NT2/D1 (cell line): ENCODE data around the gene CEP57.
A peak's percentile ranks its signal among the peaks of the same experiment; 100 is the strongest.

Experiments
- DNase-seq: peaks from one replicate; pipeline ENCODE4 v3.0.0-alpha.2; 2011; ENCODE audit warnings: low read depth, low spot score
- H3K27me3 ChIP-seq: 2 replicates; pipeline ENCODE4 v1.6.0; 2011; ENCODE audit warnings: mild to moderate bottlenecking; ENCODE audit not compliant: insufficient read length, insufficient read depth
- H3K36me3 ChIP-seq: 2 replicates; pipeline ENCODE4 v1.6.1; 2011; ENCODE audit warnings: mild to moderate bottlenecking, low read length, mixed read lengths; ENCODE audit not compliant: insufficient read depth, insufficient read length
- H3K4me1 ChIP-seq: 2 replicates; pipeline ENCODE4 v1.5.1; 2011; ENCODE audit not compliant: insufficient read depth, insufficient read length
- H3K4me3 ChIP-seq: 2 replicates; pipeline ENCODE4 v1.5.1; 2011; ENCODE audit warnings: low read depth; ENCODE audit not compliant: insufficient read length
- H3K9ac ChIP-seq: 2 replicates; pipeline ENCODE4 v1.6.0; 2011; ENCODE audit warnings: low read depth; ENCODE audit not compliant: insufficient read length
- H3K9me3 ChIP-seq: 2 replicates; pipeline ENCODE4 v1.5.1; 2011; ENCODE audit warnings: mild to moderate bottlenecking, low read length; ENCODE audit not compliant: insufficient read depth
- SUZ12 ChIP-seq: IDR thresholded peaks from 2 replicates; pipeline ENCODE4 v1.6.1; 2011; ENCODE audit not compliant: insufficient read length, insufficient read depth; ENCODE audit errors: extremely low read depth
- YY1 ChIP-seq: IDR thresholded peaks from 2 replicates; pipeline ENCODE4 v1.6.1; 2011; ENCODE audit not compliant: insufficient read length, insufficient read depth
- ZNF274 ChIP-seq: IDR thresholded peaks from 2 replicates; pipeline ENCODE4 v1.6.1; 2011; ENCODE audit warnings: mild to moderate bottlenecking, low read depth, low read length

The CEP57 gene

DNA sequence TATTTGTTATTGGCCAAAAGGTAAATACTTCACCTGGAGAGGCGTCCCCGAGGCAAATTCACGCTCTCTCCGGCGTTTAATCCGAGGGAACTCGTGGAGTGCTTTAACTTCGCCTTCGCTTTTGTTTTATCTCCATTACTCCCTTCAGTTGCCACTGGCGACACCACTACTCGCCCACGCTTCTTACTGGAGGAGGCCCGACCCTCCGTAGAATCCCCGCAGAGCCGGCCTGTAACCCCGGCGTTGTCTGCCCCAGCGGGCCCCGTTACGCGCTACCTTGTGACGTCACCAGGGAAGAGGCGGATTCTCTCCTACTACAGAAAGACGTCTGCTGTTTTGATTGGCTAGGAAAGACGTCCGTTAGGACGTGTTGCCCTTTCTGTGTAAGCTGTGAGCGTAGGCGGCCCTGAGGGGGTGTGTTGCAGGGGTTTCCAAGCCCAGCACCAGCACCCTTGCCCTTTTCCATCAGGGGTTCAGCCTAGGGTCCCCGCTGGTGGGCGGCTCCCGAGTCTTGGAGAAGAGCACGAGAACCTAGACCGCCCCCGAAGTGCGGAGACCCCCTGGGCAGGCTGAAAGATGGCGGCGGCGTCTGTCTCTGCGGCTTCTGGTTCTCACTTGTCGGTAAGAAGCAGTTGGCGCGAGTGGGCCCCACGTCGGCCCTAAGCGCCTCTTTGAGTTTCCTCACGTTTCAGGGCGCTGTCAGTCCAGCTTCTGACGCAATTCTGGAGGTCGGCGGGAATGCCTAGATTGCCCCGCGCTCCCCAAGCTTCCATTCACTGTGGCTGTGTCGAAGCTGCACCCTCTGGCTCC lies at the start of gene CEP57:
Gene CEP57, plus strand, starts transcription at position 376 of the 810 bp plus-strand sequence. Its CDS starts 201 bp downstream, at position 577.
- H3K9me3 ChIP-seq, result no peaks in the 10 kb centered on the region
- H3K36me3 ChIP-seq, result peaks cover 18% of the 10 kb centered on the region
- no peaks in the 10 kb centered on the region for H3K27me3 ChIP-seq
- no peaks in the 10 kb centered on the region for H3K4me1 ChIP-seq
- no peak for TF ChIP-seq SUZ12
- TF ChIP-seq YY1, result peak; percentile 32
- no peak for TF ChIP-seq ZNF274
- peak within 1 kb of the TSS; percentile 89 for H3K4me3 ChIP-seq
- H3K9ac ChIP-seq, result peak within 1 kb of the TSS; percentile 87
- DNase-seq, result peak; percentile 94

DNA sequence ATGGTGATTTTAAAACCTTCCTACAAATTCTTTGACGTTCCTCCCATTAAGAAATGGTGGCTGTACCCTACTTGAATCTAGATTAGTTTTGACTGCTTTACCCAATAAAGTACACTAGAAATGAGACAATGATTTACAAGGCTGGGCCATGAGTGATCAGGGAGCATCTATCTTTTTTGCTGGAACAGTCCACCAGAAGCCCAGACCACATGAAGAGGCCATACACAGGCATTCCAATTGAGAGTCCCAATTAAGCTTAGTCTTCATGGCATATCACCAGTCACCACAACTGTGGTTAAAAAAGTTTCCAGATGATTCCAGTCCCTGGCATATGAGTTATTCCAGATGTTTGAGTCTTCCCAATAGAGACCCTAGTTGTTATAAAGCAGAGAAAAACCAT lies 40.2 kb upstream of the CEP57 start:
- H3K4me1 ChIP-seq, result no peaks in the 10 kb centered on the region
- no peak for TF ChIP-seq ZNF274
- TF ChIP-seq SUZ12, result no peak
- no peak for TF ChIP-seq YY1

DNA sequence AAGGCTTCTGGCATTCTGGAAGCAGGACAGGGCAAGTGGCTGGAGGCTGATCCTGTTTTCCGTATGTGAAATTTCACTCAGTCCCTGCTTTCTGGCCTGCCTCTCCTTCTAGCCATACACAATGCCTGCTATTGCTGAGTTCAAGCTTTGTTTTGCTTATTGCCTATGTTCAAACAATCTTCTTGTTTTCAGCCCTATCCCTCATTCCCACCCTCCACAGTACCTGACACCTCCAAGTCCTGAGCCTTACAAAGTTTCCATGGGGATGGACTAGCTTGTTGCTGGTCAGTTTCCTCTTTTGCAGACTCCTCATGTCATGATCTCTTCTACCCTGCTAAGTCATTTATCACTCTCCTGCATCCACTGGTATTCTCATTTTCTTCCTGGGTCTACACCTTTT lies 38.8 kb upstream of the CEP57 start:
- Histone ChIP-seq H3K4me3 (no peak overlapping the region), H3K9ac (no peak overlapping the region), H3K4me1 (no peaks in the 10 kb centered on the region), H3K9me3 (no peaks in the 10 kb centered on the region), H3K36me3 (no peaks in the 10 kb centered on the region), H3K27me3 (no peaks in the 10 kb centered on the region)
- no peak for TF ChIP-seq SUZ12
- no peak for TF ChIP-seq YY1
- no peak for TF ChIP-seq ZNF274
- no peak for DNase-seq

More for the DNA sequence above, 40.2 kb upstream of the CEP57 start:
- no peaks in the 10 kb centered on the region for H3K9me3 ChIP-seq
- no peak overlapping the region for H3K4me3 ChIP-seq
- no peaks in the 10 kb centered on the region for H3K36me3 ChIP-seq
- no peak overlapping the region for H3K9ac ChIP-seq
- DNase-seq, result no peak
- H3K27me3 ChIP-seq, result no peaks in the 10 kb centered on the region

DNA sequence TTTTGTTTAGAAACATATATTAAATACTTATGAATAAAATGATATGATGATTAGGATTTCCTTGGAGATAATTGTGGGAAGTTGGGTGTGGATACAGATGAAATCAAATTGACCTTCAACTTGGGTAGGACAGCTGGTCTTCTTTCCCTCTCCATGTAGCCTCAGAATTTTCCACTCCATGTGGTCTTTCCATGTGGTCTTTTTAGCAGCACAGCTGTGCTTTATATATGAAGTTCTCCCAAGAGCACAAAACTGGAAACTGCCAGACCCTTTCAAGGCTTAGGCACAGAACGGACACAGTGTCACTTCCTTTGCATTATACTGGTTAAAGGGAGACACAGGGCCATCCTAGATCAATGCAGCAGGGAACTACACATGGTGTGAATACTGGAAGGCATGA lies 29.4 kb upstream of the CEP57 start:
- Histone ChIP-seq H3K27me3 (no peaks in the 10 kb centered on the region), H3K4me3 (no peak overlapping the region), H3K9ac (no peak overlapping the region), H3K4me1 (peaks cover 2% of the 10 kb centered on the region), H3K36me3 (no peaks in the 10 kb centered on the region), H3K9me3 (no peaks in the 10 kb centered on the region)
- no peak for DNase-seq
- no peak for TF ChIP-seq ZNF274
- no peak for TF ChIP-seq SUZ12
- TF ChIP-seq YY1, result no peak

DNA sequence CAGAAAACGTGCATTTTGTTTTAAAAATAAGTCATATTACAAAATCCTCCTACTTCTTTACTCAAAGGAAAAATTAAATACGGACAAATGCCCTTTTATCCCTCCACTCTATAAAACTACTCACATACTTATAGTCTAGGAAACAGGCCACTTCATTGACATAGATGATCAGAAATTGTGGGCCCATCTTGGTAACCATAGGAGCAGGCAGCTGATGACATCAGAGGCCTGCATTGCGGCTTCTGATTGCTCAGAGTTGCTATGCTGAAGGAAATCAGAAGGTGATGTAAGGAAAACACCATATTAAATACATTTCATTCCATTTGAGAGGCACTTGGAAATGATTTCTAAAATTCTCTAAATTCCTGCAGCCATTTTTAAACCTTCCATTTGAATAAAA lies 27.8 kb upstream of the CEP57 start:
- no peaks in the 10 kb centered on the region for H3K9me3 ChIP-seq
- no peak overlapping the region for H3K9ac ChIP-seq
- no peak for TF ChIP-seq ZNF274
- TF ChIP-seq SUZ12, result no peak
- TF ChIP-seq YY1, result no peak
- no peaks in the 10 kb centered on the region for H3K27me3 ChIP-seq
- no peaks in the 10 kb centered on the region for H3K36me3 ChIP-seq
- H3K4me1 ChIP-seq, result peaks cover 2% of the 10 kb centered on the region
- DNase-seq, result no peak
- H3K4me3 ChIP-seq, result no peak overlapping the region

DNA sequence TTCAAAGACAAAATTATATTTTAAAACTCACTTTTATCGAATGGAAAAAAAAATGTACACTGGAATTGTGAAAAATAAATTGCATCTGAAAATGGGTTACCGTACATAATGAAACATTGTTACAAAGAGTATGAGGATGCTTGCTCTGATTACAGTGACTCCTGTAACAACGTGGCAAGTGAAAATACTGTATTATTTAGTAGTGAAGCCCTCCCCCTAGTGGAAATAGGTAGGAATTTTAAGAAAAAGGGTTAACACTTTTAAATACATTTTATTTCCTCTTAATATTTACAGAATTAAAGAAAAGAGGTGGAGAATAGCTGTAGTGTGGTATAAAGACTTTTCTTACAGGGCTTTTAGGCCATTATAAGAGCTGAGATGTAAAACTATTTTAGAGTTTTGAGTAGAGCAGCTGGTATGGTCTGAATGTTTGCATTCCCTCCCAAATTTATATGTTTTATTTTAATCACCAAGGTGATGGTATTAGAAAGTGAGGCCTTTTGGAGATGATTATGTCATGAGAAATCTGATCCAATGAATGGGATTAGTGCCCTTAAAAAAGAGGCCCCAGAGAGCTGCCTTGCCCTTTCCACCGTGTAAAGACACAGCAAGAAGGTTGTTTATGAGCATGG lies 25.9 kb upstream of the CEP57 start:
- Histone ChIP-seq H3K36me3 (no peaks in the 10 kb centered on the region), H3K4me3 (no peak overlapping the region), H3K4me1 (peaks cover 2% of the 10 kb centered on the region), H3K27me3 (no peaks in the 10 kb centered on the region), H3K9ac (no peak overlapping the region), H3K9me3 (no peaks in the 10 kb centered on the region)
- TF ChIP-seq SUZ12 (no peak), ZNF274 (no peak), YY1 (no peak)
- peak; percentile 16 for DNase-seq

DNA sequence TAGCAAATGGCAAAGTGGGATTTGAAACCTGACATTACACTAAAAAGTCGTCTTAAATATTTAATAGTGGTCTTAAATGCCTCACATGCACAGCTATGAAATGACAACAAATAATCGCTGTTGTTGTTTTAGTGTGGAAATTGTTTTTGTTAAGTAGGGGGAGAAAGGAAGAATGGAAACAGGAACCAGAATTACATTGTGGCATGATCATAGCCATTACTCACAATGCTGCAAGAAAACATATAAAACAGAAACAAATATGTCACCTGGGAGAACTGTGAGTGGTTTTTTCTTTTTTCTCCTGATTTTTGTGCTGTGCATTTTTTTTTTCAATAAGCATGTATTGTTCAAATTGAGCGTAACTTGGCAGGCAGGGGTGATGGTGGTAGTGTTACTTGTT lies 23.6 kb upstream of the CEP57 start:
- Histone ChIP-seq H3K36me3 (peaks cover 6% of the 10 kb centered on the region), H3K9me3 (no peaks in the 10 kb centered on the region), H3K4me3 (no peak overlapping the region), H3K27me3 (no peaks in the 10 kb centered on the region), H3K9ac (no peak overlapping the region), H3K4me1 (no peaks in the 10 kb centered on the region)
- DNase-seq, result no peak
- TF ChIP-seq ZNF274, result no peak
- no peak for TF ChIP-seq SUZ12
- TF ChIP-seq YY1, result no peak

DNA sequence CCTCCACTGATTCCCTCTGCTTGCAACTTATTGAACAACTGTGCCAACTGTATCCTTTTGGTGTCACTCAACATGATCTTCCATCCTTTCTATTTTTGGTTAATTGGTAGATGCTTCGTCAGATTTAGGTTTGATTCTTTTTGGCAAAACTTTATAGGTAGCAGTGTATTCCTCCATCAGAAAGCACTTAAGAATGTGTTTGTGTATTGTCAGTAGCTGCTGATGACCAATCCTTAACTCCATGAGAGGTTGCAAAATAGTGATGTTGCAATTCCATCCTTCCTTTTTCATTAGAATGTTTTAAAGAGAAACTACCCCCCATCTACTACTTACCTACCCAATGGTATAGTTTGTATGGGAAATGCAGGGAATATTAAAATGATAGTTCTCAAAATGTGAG lies 22.8 kb upstream of the CEP57 start:
- Histone ChIP-seq H3K4me1 (no peaks in the 10 kb centered on the region), H3K27me3 (no peaks in the 10 kb centered on the region), H3K9me3 (no peaks in the 10 kb centered on the region), H3K36me3 (peaks cover 7% of the 10 kb centered on the region), H3K4me3 (no peak overlapping the region), H3K9ac (no peak overlapping the region)
- TF ChIP-seq YY1, result no peak
- no peak for TF ChIP-seq ZNF274
- TF ChIP-seq SUZ12, result no peak
- DNase-seq, result no peak
